ENCODE results near the gene GLIS1.

The GLIS1 gene

DNA sequence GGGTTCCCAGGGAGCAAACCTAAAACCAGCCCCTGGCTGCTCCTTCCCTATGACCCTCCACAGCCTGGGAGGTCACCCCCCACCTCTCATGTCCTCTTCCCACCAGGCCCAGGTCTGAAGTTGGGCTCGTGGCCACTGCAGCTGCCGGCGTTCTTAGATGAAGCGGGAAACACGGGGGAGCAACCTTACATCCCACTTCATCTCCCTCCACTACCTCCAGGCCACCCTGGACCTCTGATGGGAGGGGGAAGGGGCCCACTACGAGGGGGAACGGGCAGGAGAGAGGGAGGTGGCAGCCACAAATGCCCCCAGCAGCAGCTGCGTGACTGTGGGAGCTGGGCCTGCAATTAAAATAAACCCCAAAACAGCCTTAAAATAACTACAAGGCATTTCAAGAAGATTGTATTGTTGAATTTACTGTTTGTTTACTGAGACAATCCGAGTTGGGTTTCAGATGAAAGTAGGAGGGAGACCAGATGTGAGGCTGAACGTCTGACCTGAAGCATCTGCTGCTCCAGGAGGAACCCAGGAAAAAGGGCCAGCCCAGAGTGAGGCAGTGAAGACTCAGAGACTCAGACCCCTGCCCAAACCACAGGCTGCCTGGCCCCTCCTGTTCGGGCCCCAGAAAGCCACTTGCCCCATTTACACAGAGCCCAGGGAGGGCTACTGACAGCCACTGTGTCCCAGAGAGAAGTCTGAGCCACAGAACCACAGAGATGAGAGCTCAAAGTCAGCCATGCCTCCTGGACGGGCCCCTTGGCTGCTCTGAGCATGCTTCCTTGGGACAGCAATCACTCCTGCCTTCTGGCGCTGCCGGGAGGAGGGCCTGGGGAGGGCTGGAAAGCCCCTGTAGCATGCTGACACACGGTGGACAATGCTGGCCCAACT, 59.8 kb downstream of the GLIS1 start:
- DNase-seq (ENCODE audit: low spot score): no peak

DNA sequence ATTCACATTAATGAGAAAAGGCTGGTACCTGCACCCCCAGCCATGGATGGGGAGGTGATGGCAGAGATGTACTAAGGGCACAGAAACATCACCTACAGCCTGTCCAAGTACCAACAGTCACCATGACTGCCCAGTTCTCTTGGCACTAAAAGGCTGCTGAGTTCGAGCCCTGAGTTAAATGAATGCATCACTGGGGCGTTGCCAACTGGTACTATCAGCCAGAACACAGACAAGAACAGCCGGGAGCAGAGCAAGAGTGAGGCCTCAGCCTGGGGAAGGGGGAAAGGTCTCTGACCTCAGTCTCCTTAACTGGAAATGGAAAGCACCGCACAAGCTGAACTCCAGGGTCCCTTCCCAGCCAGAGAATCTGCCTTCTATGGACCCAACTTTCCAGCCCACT, 60.5 kb downstream of the GLIS1 start:
- no peak for DNase-seq (ENCODE audit: low spot score)

DNA sequence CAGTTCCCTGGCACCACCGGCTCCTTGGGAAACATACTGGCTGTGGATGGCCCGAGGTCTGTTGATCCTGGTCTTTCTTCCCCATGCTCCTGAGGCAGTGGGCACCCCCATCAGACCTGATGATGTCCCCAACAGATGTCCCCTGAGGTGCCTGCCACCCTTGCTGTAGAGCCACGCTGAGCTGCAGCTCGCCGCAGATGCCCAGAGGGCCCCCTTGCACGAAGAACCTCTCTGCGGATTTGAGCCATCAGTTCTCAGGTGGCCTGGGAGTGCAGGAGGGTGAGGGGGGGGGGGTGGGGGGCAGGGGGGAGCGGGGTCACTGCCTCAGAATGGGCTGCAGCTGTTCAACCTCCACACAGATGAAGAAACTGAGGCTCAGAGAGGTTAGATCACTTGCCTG, 60.9 kb downstream of the GLIS1 start:
- no peak for DNase-seq (ENCODE audit: low spot score)

DNA sequence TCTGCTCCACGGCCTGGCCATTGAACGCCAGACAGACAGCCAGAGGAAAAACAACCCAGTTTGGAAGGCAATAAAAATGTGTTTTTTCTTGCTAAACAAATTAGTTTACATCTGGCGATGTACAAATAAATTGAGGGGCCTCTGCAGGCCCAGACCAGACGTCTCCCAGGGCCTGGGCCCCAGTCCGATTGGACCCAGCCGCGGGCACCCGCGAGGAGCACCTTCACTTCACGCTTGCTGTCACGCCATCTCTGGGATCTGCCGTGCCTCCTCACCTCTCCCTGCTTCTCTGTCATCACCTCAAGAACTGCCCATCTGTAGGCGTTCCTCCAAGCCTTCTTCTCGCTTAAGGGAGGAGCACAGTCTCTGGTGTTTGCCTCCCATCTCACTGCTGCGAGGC, 61.5 kb downstream of the GLIS1 start:
- no peak for DNase-seq (ENCODE audit: low spot score)

DNA sequence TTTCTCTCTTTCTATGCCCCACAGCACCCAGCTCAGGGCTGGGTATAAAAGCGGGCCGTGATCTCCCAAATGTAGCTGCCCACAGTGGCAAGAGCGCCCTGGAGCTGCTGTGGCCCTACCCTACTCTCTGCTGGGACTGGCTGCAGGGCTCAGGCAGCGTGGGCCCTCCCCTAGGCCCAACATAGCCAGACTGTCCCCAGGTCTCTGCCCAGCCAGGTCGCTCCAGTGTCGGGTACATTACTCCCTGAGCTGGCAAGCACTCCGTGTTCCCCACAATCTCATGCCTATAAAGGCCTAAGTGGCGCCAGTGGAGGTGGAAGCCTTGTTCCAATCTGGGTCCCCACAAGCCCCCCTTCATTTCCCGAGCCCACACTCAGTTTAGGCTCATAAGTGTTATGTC, 66.2 kb downstream of the GLIS1 start:
- no peak for DNase-seq (ENCODE audit: low spot score)

DNA sequence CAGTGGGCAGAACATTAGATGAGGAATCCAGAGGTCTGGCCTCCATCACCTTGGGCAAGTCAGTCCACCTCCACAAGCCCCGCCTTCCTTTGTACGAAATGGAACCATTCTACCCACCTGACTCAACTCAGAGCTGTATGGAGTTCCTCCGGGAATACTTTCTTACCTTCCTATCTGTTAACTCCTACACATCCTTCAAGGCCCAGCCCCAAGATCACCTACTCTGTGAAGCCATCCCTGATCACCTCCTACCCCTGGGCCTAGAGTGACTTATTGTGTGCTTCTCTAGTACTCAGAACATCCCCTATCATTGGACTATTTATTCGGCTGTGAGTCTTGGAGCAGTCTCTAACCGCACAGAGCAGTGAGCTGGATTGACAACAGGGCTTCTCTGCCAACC, 66.7 kb downstream of the GLIS1 start:
- DNase-seq (ENCODE audit: low spot score): no peak

DNA sequence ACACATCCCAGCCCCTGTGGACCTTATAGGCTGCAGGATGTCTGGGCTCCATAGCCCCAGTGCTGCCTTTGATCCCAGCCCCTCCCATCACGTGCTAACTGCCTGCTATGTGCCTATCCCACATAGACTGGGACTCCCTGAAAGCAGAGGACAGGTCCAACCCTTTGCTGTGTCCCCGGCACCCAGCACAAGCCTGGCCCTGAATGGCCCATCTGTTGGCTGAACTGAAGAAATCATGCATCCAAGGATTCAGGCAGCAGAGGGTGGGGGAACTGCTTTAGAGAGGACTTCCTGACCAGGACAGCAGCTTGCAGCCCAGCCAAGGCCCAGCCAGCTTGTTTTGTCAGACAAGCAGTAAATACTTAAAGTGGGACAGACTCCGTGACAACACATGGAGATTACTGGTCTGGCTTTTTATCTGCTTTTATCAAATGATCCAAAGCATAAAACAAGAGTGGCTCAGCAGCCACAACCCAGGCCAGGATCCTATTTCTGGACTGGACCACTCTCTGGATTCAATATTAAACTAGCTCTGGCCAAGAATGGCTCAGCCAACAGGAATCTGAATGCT, 69.3 kb downstream of the GLIS1 start:
- DNase-seq (ENCODE audit: low spot score): no peak

DNA sequence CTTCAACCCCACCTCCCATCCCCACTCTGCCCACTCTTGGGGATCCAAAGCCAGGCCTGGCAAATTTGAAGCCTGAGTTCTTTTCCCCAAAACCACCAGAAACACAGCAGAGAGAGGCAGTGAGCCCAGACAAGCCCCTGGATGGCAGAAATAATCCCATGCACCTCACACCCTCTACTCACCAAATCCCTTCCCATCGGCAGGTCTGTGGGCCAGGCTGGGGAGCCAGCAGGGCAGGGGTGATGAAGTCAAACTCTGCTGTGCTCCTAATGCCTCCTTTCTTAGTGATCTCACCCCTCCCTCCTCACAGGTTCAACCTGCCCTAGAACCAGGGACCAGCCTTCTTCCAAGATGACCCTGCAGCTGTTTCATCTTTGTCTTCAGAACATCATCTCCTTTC, 72.4 kb downstream of the GLIS1 start:
- DNase-seq (ENCODE audit: low spot score): no peak

DNA sequence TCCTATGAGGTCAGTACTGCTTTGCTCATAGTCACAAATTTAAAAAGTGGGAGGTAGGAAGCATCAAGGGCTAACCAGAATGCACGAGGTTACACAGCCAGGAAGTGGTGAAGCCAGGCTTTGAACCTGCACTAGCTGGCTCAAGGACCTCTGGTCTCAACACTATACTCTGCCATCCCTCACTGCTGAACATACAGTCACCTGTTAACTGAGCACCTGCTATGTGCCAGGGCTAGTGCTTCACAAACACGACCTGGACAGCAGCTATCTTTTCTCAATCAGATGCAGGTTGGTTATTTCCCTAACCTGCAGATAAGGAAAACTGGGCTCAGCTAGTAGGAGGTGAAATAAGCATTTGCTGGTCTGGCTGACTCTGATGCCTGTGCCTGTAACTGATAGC, 73.0 kb downstream of the GLIS1 start:
- no peak for DNase-seq (ENCODE audit: low spot score)

DNA sequence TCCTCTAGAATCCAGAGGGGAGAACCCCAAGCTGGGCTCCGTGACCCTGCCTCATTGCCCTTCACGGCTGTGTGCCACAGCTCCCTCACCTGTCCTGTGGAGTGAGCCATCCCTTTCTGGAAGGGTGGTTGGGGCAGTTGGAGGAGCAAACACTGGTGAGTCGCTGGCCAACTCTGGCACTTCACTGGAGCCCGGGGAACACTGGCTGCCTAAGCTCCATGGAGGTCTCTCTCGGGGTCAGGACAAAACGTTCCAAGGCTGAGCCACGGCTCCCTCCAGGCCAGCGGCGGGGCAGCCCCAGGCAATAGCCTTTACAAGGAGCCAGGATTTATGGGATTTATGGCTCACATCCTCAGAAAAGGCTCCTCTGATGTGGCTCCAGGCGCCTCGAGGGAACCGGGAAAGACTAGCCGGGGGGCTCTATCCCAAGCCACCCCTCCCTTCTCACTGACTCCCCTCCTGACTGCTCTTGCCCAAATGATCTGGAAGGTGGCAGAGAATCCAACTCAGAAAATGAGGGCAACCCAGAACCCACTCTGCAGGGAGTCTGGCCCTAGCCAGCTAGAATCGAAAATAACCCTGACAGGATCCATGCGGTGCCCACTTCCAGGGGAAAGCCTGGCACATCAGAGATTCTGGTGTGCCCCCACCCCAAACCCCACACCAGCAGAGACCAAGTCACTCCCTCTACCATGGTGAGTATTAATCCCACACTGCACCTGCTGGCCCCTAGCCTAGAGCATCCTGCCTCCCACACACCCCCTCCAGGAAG, 75.2 kb downstream of the GLIS1 start:
- DNase-seq (ENCODE audit: low spot score): no peak

DNA sequence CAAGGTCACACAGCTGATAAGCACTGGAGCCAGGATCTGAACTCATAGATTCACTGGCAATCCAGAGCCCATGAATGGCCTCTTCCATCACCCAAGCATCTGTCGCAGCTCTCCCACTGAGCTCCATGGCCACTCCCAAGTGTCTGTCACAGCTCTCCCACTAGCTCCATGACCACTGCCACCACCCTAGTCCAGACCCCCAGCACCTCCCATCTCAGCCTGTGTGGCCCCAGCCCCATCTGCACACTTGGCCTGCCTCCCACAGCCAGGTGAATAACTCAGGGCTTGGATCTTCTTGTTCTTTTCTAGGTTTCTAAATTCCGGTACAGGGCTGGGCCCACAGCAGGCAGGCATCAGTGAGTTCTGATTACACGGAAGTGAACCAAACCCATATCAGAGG, 76.0 kb downstream of the GLIS1 start:
- DNase-seq (ENCODE audit: low spot score): no peak

DNA sequence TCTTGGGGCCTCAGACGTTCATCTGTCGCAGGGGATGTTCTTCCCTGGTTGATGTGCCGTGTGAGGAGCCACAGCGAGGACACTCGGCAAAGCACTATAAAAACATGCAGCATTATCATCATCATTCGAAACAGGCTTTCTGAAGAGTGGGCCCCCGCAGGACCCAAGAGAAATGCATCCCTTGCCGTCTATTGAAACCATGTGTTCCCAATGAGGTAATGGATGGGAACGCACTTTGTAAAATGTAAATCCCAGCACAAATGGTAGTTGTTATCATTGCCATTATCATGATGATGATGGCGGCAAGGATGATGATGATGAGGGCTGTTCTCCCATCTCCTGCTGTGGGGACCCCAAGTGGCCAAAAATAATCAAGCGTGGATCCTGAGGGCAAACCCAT, 76.8 kb downstream of the GLIS1 start:
- DNase-seq (ENCODE audit: low spot score): no peak

DNA sequence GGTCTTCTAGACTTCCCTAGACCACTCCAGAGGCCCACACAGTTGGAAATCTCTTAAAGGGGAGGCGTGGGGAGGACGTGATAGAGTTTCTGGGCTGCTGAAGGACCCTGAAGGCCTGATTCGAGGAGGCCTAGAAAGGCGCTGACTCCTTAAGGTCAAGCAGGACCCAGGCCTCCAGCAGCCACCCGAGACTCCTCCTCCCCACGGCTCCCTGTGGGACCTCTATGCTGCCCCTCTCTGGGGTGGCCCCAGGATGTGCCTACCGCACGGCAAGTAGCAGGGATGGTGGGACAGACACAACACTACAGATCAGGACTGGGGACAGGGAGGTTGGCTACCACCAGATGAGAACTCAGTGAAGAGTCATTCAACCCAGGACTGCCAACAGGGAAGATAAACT, 77.5 kb downstream of the GLIS1 start:
- no peak for DNase-seq (ENCODE audit: low spot score)

DNA sequence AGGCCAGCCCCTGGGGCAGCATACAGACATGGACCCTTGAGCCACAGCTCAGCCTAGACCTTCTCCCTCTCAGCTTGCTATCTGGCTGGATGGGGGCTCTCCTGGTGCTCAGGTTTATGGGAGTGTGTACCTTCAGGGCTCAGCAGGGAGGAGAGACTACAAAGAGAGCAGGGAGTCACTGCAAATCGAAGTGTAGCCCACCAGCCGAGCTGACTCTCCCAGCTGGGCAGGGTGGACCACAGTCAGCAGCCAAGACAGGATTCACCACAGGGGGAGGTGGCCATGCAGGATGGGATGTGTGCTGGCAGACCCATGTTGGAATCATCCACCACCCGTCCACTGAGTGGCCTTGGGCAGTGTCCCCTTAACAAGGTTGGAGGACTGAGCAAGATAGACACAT, 78.3 kb downstream of the GLIS1 start:
- no peak for DNase-seq (ENCODE audit: low spot score)

DNA sequence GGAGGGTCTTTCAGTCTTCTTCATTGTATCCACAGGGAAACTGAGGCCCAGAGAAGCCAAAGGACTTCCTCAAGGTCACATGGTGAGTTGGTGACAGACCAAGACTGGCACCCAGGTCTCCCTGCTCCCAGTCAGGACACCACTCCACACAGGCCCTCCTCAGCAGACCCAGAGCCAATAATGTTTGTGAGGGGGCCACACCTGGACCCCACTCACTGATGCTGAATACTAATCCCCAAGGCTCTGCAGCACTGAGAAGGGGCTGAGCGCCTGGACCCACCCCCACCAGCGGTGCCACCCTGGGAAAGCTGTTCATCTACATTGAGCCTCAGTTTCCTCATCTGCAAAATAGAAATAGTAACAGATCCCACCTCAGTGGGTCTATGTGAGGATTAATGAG, 79.5 kb downstream of the GLIS1 start:
- DNase-seq (ENCODE audit: low spot score): no peak

DNA sequence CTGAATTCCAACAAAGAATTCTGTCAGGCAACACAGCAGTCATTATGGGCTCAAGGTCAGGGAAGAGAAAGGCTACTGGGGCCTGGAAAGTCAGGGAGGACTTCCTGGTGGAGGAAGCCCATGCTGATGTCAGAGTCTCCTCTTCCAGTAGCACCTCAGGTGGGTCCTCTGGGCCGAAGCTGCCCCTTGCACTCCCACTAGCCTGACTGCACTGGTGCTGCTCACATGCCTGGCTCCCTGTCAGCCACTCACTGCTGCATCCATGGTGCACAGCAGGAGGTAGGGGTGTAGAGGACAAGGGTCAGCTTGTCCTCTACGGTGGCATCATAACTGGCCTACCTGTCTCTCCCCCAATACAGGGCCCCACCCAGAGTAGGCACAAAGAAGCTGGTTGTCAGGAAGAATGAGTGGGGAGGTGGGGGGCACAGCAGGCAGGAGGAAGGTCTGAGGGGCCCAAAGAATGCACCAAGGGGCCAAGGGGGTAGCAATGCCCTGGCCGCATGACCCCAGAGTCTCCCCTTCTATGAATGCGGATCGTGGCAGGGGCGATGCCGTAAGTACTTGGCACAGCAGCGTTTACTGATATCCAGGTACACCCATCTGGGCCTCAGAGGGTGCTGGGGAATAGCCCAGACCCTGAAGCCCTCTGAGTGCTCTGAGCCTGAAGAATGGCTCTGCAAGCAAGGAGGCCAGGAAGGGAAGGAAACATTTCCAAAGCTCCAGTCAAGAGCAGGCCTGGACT, 80.3 kb downstream of the GLIS1 start:
- DNase-seq (ENCODE audit: low spot score): no peak

DNA sequence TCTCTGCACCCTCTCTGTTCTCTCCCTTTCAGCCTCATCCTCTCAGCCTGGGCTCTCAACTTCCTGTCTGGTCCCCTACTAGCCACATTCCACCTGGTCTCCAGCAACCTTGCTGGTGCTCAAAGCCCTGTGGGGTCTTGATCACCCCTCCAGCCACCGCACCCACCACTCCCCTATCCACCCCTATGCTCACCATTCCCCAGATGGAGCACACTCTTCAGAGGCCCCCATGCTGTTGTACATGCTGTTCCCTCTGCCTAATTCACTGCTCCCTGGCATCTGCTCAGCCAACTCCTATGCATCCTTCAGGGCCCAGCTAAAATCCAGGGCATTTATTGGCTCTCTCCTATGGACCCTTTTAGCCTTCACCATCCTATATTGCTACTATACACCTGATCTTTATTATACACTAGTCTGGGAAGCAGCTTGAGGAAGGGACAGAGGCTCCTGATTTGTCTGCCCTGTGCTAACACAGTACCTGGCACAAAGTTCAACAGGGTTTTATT, 81.0 kb downstream of the GLIS1 start:
- no peak for DNase-seq (ENCODE audit: low spot score)

DNA sequence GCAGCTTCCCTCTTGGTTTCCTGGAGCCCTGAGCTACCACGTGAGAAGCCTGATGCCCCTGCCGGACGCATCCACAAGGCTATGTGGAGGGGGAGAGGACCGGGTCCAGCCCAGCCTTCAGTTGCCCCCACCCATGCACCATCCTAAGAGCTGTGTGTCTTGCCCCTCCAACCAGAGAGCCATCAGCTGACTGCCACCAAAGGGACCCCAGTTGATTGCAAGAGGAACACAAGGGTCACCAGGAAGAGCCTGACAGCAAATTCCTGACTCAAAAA, 81.5 kb downstream of the GLIS1 start:
- DNase-seq (ENCODE audit: low spot score): no peak

DNA sequence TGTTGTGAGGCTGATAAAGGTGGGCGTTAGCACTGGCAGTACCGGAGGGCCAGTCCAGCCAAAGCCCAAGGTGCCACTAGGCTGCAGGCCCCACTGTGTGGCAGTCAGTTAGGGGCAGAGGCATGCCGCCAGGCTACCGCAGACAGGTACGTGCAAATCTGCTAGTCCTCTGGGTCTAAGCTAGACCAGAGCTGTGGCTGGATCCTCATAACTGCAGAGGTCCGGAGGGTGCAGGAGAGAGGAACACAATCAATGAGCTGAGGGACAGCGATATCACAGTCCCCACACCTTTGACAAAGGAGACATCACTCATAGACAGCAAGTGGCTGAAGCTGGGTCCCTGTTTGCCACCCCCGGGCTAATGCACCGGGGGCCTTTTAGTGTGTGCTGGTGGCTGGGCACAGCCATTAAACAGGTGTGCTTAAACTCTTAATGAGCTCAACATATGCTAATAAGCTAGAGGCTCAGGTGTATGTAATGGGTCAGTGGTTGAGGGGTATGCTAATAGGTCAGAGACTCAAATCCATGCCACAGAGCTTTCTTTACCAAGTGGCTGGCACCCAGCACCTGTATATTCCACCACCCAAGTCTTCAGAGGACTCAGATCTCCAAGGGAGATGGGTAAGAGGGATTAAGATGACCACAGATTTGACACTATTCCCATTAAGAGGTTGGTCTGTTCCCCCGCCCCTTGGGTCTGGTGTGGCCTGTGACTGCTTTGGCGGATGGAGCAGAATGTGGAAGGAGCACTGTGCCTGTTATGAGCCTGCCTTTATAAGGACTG, 82.0 kb downstream of the GLIS1 start:
- no peak for DNase-seq (ENCODE audit: low spot score)

DNA sequence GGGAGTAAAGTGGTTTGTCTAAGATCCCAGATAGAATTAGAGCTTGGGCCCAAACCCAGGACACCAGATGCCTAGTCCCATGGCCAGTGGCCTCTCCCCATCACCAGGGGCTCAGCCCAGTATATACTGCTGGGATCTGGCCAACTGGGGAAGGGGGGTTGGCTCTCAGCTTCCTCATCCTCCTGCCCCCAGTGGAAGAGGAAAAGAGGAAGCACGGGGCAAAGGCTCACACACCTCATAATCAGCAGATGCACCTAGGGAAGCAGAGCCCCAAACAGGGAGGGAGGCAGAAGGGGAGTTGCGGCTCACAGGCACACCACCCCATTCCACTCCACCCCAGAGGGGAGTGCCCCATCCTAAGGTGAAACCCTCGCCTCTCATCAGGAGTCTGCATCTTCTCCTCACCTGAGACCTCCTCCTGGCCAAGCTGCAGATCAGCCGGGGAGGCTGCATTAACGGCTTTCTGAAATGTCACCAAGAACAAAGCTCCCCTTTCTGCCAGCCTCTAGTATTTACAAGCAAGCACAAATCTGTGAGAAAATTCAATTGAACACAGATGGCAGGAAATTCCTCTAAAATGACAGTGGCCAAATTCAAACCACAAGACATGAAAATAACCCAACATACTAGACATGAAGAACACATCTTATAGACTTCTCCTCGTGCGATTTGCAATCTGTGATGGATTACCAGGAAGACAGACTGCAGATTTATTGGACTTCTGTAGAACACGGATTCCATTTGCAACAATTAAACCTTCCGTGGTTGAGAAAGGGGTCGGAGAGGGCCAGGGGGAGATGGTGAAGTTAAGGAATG, 82.8 kb downstream of the GLIS1 start:
- DNase-seq (ENCODE audit: low spot score): no peak
